Chondrocyte (in vitro differentiated cells): ENCODE results near the gene OBSL1. TPM values are rescaled to one million over a fixed set of nuclear protein-coding genes. Genes with fewer than 3 reads are reported as not detected.

Source experiments
- DNase-seq: peaks from one replicate; pipeline ENCODE4 v3.0.0; 2021; ENCODE audit warnings: mixed read lengths, low spot score
- H3K27ac Mint-ChIP-seq: one replicate; pipeline ENCODE4 v1.8.0; 2021; ENCODE audit warnings: mild to moderate bottlenecking, moderate library complexity, mixed read lengths; ENCODE audit not compliant: unreplicated experiment
- H3K27me3 Mint-ChIP-seq: 2 replicates; pipeline ENCODE4 v1.8.0; 2021; ENCODE audit warnings: low read depth, mixed read lengths
- H3K36me3 Mint-ChIP-seq: 2 replicates; pipeline ENCODE4 v1.8.0; 2021; ENCODE audit warnings: low read depth, mixed read lengths
- H3K4me1 Mint-ChIP-seq: 2 replicates; pipeline ENCODE4 v1.8.0; 2021; ENCODE audit warnings: low read depth, mild to moderate bottlenecking, mixed read lengths
- H3K4me3 Mint-ChIP-seq: one replicate; pipeline ENCODE4 v1.8.0; 2021; ENCODE audit warnings: mild to moderate bottlenecking, moderate library complexity, mixed read lengths; ENCODE audit not compliant: unreplicated experiment
- H3K9me3 Mint-ChIP-seq: 2 replicates; pipeline ENCODE4 v1.8.0; 2021; ENCODE audit warnings: low read depth, mixed read lengths
- CTCF ChIP-seq: fragments of 200-600 bp; sonication (generic); IDR thresholded peaks from 2 replicates; pipeline ENCODE4 v1.5.0; 2021; ENCODE audit warnings: antibody characterized with exemption, mild to moderate bottlenecking, moderate library complexity
- total RNA-seq: library from RNA; stranded (reverse); gene quantifications from 3 replicates; pipeline ENCODE4 v1.2.1, GENCODE V29; 2021

Gene OBSL1
- total RNA-seq, 1 donor from 2014 or later, result 111 TPM

- Mint-ChIP-seq H3K4me3 (no peak overlapping the region), H3K27me3 (no peaks in the 10 kb centered on the region), H3K27ac (no peak overlapping the region), H3K9me3 (no peaks in the 10 kb centered on the region), H3K4me1 (peaks cover 28% of the 10 kb centered on the region), H3K36me3 (no peaks in the 10 kb centered on the region)
- DNase-seq, result no peak
- no peak for TF ChIP-seq CTCF
Observed at GRCh38 chr2:219573166-219573565, 1.8 kb upstream of the OBSL1 start.

DNA sequence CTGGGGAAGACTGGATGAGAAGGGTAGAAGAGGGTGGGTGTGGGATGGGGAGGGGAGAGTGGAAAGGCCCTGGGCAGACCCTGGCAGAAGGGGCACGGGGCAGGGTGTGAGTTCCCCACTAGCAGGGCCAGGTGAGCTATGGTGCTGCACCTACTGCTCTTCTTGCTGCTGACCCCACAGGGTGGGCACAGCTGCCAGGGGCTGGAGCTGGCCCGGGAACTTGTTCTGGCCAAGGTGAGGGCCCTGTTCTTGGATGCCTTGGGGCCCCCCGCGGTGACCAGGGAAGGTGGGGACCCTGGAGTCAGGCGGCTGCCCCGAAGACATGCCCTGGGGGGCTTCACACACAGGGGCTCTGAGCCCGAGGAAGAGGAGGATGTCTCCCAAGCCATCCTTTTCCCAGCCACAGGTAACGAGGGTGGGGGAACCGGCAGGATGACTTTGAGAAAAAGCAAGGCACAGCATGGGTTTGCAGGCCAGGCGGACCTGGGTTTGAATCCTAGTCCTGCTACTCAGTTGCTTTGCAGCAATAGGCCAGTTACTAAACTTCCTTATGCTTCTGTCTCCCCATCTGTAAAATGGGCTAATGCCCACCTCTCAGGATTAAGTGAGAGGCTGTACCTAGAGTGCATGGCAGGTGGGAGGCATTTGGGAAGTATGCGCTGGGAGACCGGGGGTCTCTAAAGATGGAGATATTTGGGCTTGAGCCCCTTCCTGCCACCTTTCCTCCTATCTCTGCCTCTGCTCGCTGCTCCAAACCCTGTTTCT lies 1.1 kb upstream of the OBSL1 start, which contains the start of gene INHA:
INHA (plus strand) TSS at position 74 of the 765 bp plus-strand sequence; CDS start at position 139, 65 bp downstream.
- Mint-ChIP-seq H3K4me3 (peak within 1 kb of the TSS; percentile 67), H3K27ac (peak within 1 kb of the TSS; percentile 69), H3K4me1 (peaks cover 28% of the 10 kb centered on the region), H3K27me3 (no peaks in the 10 kb centered on the region), H3K36me3 (peaks cover 2% of the 10 kb centered on the region), H3K9me3 (no peaks in the 10 kb centered on the region)
- DNase-seq, result no peak
- TF ChIP-seq CTCF, result no peak

- Mint-ChIP-seq H3K4me1 (peaks cover 20% of the 10 kb centered on the region), H3K36me3 (peaks cover 9% of the 10 kb centered on the region), H3K9me3 (no peaks in the 10 kb centered on the region), H3K27me3 (no peaks in the 10 kb centered on the region), H3K27ac (no peak overlapping the region), H3K4me3 (peak overlapping the region; percentile 59)
- no peak for DNase-seq
- no peak for TF ChIP-seq CTCF
Observed at GRCh38 chr2:219570924-219571310, 422 bp downstream of the OBSL1 start.

DNA sequence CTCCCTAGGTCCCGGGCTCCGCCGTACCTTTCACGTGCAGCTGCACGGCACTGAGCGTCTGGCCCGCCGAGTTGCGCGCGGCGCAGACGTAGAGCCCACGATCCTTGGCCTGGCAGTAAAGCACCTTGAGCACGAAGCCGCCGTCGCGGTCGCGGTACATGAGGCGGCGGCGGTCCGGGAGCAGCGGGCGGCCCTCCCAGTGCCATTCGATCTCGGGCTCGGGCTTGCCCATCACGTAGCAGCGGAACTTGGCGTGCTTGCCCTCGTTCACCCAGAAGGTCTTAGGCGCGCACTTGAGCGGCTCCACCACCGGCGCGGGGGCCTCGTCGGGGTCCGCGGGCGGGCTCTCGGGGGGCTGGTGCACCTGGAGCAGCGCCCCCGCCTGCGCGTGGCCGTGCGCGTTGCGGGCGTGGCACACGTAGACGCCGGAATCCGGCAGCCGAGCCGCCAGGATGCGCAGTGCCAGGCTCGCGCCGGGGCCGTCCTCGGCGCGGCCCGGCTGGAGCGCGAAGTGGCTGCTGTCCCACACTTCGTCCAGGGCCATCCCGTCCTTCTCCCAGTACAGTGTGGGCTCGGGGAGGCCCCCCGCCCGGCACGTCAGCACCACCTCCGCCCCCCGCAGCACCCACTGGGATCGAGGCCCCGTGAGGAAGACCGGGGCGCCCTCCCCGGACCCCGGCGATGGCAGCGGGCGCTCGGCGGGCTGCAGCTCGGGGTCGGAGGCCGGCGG lies 980 bp downstream of the OBSL1 start:
- TF ChIP-seq CTCF, result peak; percentile 48
- H3K36me3 Mint-ChIP-seq, result peaks cover 10% of the 10 kb centered on the region
- H3K27me3 Mint-ChIP-seq, result no peaks in the 10 kb centered on the region
- peak overlapping the region; percentile 76 for H3K4me3 Mint-ChIP-seq
- no peaks in the 10 kb centered on the region for H3K9me3 Mint-ChIP-seq
- DNase-seq, result no peak
- H3K27ac Mint-ChIP-seq, result no peak overlapping the region
- H3K4me1 Mint-ChIP-seq, result peaks cover 20% of the 10 kb centered on the region

DNA sequence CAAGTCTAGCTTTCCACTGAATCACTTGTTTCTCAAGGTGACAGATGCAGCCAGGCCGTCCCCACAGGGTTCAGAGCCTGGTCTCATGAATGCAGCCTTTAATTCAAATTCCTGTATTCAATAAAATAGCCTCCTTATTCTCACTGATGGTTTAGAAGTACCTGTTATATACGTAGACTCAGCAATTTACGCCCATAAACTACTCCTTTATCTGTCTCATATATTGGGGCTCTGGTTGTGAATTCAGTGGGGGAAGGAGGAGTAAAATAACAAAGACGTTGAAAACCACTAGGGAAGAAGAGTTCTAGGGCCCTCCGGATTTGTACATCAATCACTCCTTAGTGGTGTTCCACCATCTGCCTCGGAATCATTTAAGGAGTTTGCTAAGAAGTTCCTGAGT lies 1.7 kb downstream of the OBSL1 start:
- Mint-ChIP-seq H3K27me3 (no peaks in the 10 kb centered on the region), H3K4me1 (peaks cover 20% of the 10 kb centered on the region), H3K27ac (no peak overlapping the region), H3K36me3 (peaks cover 12% of the 10 kb centered on the region), H3K4me3 (peak overlapping the region; percentile 76), H3K9me3 (no peaks in the 10 kb centered on the region)
- TF ChIP-seq CTCF, result no peak
- DNase-seq, result no peak
